ENCODE results near the gene TSPO2.
A peak's percentile ranks its signal among the peaks of the same experiment; 100 is the strongest.

TSPO2 gene

DNA sequence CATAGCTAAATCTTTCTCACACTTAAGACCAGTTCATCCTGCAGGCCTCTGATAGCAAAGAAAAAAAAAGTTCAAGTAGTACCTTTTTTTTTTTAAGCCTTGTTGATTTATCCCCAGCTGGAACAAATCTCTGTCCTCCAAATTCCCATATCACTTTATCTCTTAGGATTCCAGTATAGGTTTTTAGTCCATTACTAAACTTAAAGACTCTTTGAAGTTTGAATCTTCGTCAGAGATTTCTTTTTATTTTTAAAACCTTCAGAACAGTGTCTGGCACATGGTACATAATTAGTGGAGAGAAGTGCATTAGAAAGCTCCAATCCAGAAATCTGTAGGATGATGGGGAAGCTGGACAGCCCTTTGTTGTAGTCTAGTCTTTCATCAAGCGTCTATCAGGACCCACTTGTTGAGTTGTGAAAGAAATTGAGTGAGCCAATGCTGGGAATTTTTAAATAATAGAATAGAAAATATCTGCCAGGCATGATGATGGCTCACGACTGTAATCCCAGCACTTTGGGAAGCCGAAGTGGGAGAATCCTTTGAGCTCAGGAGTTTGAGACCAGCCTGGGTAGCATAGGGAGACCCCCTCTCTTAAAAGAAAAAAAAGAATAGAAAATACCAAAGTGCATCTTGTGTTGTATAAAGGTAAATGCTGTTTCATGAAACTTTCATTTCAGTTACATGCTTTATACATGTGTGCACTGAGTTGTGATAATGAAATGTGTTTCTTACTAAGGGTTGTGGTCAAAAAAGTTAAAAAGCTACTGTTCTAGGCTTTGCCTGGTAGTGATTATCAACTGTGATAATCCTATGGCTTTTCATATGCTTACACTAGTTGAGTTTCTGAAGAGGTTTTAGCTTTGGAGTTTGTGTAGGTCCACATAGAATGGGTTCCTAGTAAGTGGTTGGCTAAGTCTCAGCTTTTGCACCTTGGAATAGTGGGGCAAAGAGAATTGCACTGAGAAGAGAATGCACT, 33.7 kb downstream of the TSPO2 start:
- DNase-seq (ENCODE audit: low spot score), result no peak

DNA sequence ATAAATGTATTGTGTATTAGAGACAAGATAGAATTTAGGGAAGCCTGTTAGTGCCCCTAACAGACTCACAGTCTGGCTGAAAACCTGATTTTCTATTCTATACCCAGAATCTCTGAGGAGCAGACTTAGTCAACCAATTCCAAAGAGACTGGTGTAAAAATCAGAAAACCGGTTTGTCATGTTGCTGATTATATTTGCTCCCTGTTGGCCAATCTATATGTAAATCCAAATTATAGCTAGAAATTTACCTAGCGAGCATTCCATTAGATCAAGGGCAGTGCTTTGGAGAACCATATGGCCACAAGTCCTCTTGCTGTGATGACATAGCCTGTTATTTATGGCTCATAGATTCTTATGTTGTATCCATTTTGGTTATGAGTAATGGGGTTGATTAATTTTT, 35.3 kb downstream of the TSPO2 start:
- DNase-seq (ENCODE audit: low spot score), result no peak

DNA sequence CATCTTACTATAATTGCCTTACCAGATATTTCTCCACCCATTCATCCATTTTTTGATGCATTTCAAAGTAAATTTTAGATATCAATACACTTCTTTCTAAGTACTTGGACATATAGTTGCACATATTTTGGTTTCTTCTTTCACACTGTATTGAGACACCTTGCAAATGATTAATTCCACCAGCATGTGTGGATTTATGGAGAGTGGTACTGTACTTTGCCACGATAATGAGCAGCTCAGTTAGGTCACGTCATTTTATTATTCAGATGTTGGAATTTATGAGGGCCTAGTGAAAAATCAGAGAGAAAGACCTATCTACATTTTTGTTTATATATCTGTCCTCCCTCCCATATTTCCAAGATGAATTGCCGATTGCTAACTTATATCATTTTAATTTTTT, 35.8 kb downstream of the TSPO2 start:
- no peak for DNase-seq (ENCODE audit: low spot score)

DNA sequence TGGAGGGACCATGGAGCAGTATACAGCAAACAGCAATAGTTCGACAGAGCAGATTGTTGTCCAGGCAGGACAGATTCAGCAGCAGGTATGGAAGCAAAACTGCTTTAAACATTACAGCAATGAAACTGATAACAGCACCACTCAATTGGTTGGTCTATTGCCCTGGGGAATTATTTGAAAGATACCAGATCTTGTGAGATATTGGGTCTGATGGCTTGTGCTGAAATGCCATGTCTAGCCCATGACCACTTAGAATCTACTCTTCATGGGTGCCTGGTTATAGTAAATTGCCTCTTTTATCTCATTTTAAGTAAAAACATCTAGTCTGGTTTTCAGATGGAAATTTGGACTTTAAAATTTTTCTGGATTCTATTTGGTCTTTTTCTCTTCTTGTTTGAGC, 36.8 kb downstream of the TSPO2 start:
- DNase-seq (ENCODE audit: low spot score), result no peak

DNA sequence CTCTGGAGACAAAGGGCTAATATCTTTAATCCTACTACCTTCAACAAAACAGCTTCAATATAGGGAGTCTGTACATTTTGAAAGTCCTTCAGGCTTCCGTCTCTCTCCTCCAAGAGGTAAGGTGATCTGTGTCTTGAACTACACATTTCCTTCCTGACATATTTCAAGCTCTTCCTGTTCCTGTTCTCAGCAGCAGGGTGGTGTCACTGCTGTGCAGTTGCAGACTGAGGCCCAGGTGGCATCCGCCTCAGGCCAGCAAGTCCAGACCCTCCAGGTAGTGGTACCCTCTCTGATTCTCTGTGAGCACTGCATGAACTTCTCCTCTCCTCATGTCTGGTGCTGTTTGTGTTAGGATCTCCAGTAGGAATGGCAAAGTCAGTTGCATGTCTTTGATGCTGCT, 38.4 kb downstream of the TSPO2 start:
- no peak for DNase-seq (ENCODE audit: low spot score)

DNA sequence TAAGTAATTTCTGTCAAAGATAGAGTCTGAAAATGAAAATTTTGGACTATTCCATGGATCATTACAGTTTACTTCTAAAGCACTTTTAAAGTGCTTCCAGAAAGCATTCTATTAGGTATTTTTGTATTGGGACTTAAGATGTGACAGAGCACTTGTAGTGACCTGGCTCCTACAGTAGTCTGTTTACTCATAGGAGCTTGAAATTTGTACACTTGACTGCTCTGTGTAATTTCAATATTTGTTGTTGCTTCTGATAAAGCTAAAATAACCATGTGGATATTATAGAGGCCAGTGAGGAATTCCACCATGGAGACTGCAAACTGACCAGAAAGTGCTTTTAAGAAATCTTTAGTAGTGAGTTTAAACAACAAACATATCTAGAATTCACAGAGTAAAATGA, 40.8 kb downstream of the TSPO2 start:
- DNase-seq (ENCODE audit: low spot score), result no peak

DNA sequence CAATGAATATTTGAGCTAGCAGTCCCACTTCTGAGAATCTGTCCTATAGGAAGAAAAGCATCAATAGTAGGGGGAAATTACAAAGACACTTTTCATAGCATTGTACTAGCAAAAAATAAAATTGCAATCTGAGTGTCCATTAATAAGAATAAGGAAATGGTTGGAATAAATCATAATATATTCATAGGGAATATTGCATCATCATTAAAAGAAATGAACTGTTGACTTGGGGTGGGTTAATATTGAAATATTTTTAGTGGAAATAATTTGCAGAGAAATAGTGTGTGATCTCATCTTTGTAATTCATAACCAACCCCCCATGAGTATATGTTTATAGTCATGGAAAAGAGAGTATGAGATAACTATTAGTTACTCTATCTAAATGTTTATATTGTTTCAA, 42.9 kb downstream of the TSPO2 start:
- DNase-seq (ENCODE audit: low spot score), result no peak

DNA sequence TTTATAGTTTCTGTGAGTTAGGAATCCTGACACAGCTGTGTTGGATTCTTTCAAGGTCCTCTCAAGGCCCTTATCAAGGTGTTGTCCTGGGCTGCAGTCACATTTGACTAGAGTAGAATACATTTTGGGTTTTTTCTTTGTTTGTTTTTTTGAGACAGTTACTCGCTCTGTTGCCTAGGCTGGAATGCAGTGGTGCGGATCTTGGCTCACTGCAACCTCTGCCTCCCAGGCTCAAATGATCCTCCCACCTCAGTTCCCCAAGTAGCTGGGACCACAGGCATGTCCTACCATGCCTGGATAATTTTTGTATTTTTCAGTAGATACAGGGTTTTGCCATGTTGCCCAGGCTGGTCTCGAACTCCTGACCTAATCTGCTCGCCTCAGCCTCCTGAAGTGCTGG, 46.2 kb downstream of the TSPO2 start:
- DNase-seq (ENCODE audit: low spot score), result no peak

DNA sequence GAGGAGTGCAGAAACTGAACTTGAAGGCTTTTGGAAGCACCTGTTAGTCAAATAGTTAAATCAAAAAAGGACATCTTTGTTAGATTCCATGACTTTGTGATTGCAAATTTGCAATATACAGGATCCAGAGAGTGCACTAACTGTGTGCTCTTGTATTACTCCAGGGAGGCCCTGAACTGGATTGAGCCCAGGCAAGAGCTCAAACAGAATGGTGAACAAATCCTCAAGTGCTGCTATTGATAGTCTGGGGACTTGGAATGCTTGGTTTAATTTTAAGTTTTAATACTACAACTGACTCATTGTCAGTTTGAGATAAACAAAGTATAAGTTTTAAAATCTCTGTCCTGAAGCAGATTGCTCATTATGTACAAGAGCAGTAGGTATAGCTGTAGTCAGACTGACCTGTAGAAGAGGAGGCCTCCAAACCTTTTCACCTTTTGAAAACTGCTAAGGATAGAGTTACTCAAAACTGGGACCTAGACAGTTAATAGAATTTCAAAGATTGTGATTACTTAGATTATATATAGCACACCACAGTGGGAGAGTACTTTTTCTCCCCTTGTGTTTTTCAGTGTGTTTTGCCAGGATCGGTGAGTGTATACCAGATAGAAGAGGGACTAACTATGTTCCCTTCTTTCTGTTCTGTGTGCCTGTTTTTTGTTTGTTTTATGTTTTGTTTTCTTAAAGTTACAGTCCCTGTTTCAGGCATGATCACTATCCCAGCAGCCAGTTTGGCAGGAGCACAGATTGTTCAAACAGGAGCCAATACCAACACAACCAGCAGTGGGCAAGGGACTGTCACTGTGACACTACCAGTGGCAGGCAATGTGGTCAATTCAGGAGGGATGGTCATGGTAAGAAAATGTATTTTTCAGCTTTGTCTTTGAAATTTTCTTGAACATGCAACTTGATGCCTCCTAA, 48.8 kb downstream of the TSPO2 start:
- no peak for DNase-seq (ENCODE audit: low spot score)

DNA sequence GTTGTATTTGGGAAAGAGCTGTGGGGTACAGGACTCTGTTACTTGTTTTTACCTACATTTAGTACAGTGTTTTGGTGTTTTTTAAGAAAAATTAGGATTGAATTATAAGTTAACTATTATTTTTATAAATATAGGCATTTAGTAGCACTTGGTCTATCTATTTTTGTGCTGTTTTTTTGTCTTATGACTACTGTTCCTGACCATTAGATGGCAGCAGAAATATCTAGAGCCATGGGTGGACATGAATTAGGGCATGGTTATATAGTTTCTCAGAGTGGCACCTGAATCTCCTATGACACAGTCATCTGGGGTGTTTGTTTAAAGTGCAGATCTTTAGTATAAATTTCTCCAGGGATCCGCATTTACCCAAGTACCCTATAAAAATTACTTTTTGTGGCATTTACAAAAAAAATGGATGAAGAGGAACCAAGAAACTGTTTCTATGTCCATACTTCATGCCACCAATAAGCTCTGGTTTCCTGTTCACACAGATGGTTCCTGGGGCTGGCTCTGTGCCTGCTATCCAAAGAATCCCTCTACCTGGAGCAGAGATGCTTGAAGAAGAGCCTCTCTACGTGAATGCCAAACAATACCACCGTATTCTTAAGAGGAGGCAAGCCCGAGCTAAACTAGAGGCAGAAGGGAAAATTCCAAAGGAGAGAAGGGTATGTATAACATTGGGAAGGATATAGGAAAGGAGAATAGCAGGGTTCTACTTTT, 50.3 kb downstream of the TSPO2 start:
- DNase-seq (ENCODE audit: low spot score), result peak; percentile 41

DNA sequence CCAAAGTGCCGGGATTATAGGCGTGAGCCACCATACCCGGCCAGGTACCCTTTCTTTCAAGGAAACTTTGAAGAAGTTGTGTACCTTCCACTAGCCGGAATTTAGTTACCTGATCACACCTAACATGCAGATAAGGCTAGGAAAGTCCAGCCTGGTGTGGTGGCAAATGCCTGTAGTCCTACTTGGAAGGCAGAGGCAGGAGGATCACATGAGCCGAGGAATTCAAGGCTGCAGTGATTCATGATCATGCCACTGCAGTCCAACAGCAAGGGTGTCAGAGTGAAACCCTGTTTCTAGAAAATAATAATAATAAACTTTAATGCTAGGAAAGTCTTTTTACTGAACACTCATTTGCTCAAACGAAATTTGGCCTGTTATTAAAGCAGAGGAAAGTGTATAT, 51.5 kb downstream of the TSPO2 start:
- no peak for DNase-seq (ENCODE audit: low spot score)
